Activated T-cell treated with anti-CD3 and anti-CD28 coated beads for 24 hours (primary cell): ENCODE measurements around the gene CHN2.

Source experiments
- DNase-seq: peaks from one replicate; pipeline ENCODE4 v3.0.0-alpha.2; 2020; ENCODE audit warnings: low read depth

The CHN2 gene

GRCh38 chr7:29335188-29336083 is 140.9 kb downstream of the CHN2 start:
- DNase-seq, result no peak

GRCh38 chr7:29337546-29338116 is 143.1 kb downstream of the CHN2 start:
- no peak for DNase-seq

- no peak for DNase-seq
Observed at GRCh38 chr7:29340696-29341095, 146.1 kb downstream of the CHN2 start.

GRCh38 chr7:29341156-29341555 is 146.6 kb downstream of the CHN2 start:
- DNase-seq, result no peak

GRCh38 chr7:29342761-29343160 is 148.2 kb downstream of the CHN2 start:
- no peak for DNase-seq

- no peak for DNase-seq
Observed at GRCh38 chr7:29343399-29343798, 148.8 kb downstream of the CHN2 start.

- DNase-seq, result no peak
Observed at GRCh38 chr7:29344334-29344978, 149.9 kb downstream of the CHN2 start.

- no peak for DNase-seq
Observed at GRCh38 chr7:29345590-29345989, 151.0 kb downstream of the CHN2 start.

GRCh38 chr7:29346231-29346978 is 151.8 kb downstream of the CHN2 start:
- DNase-seq, result no peak

- DNase-seq, result no peak
Observed at GRCh38 chr7:29349362-29349761, 154.8 kb downstream of the CHN2 start.

GRCh38 chr7:29350351-29350750 is 155.8 kb downstream of the CHN2 start:
- DNase-seq, result no peak

- DNase-seq, result no peak
Observed at GRCh38 chr7:29352041-29352440, 157.5 kb downstream of the CHN2 start.

- DNase-seq, result no peak
Observed at GRCh38 chr7:29353810-29354209, 159.2 kb downstream of the CHN2 start.

- no peak for DNase-seq
Observed at GRCh38 chr7:29354340-29354739, 159.8 kb downstream of the CHN2 start.

- no peak for DNase-seq
Observed at GRCh38 chr7:29355388-29355787, 160.8 kb downstream of the CHN2 start.

GRCh38 chr7:29356631-29357030 is 162.1 kb downstream of the CHN2 start:
- DNase-seq, result no peak

- no peak for DNase-seq
Observed at GRCh38 chr7:29359482-29360093, 165.0 kb downstream of the CHN2 start.

- no peak for DNase-seq
Observed at GRCh38 chr7:29360633-29361625, 166.4 kb downstream of the CHN2 start.

- DNase-seq, result no peak
Observed at GRCh38 chr7:29362380-29362779, 167.8 kb downstream of the CHN2 start.

GRCh38 chr7:29363636-29364425 is 169.3 kb downstream of the CHN2 start:
- DNase-seq, result no peak
